Activated CD8-positive, alpha-beta T cell treated with anti-CD3 and anti-CD28 coated beads, Interleukin-2, amount 10 ng/mL, durations not matched to agents 7 days and 5 days (primary cell): ENCODE measurements around the gene SKIL. TPM values are rescaled to one million over a fixed set of nuclear protein-coding genes. Genes with fewer than 3 reads are reported as not detected.

Experiments
- ATAC-seq: fragments of 150-1000 bp; cut with Tn5 transposase; one replicate; pipeline ENCODE4 v1.10.0; 2021; ENCODE audit warnings: moderate library complexity
- CTCF ChIA-PET: fragments of 350-600 bp; sonication (Branson Sonifier 250); formaldehyde crosslinking; loops from one replicate; lab custom pipeline; 2021; ENCODE audit warnings: antibody characterized with exemption; lab: Charles Lee
- POLR2A ChIA-PET: fragments of 350-600 bp; sonication (Branson Sonifier 250); formaldehyde crosslinking; loops from one replicate; lab custom pipeline; 2021; ENCODE audit warnings: antibody characterized with exemption; lab: Charles Lee
- DNase-seq: peaks from one replicate; pipeline ENCODE4 v3.0.0-alpha.2; 2020
- H3K27ac Mint-ChIP-seq: one replicate; pipeline ENCODE4 v1.8.0; 2021; ENCODE audit warnings: mild to moderate bottlenecking, mixed read lengths
- H3K27me3 Mint-ChIP-seq: one replicate; pipeline ENCODE4 v1.8.0; 2021; ENCODE audit warnings: low read depth, mixed read lengths
- H3K36me3 Mint-ChIP-seq: one replicate; pipeline ENCODE4 v1.8.0; 2021; ENCODE audit warnings: low read depth, mixed read lengths
- H3K4me1 Mint-ChIP-seq: one replicate; pipeline ENCODE4 v1.8.0; 2021; ENCODE audit warnings: low read depth, mixed read lengths
- H3K4me3 Mint-ChIP-seq: one replicate; pipeline ENCODE4 v1.8.0; 2021; ENCODE audit warnings: mild to moderate bottlenecking, mixed read lengths
- H3K9me3 Mint-ChIP-seq: one replicate; pipeline ENCODE4 v1.8.0; 2022; ENCODE audit warnings: mixed read lengths; ENCODE audit not compliant: insufficient read depth
- total RNA-seq, 2 experiments: library from RNA; stranded (reverse); gene quantifications; one replicate each; pipeline ENCODE4 v1.2.3, GENCODE V29; 2021

The SKIL gene
- total RNA-seq, 2 experiments from 2014 or later: 6.7 to 6.9 TPM

DNA sequence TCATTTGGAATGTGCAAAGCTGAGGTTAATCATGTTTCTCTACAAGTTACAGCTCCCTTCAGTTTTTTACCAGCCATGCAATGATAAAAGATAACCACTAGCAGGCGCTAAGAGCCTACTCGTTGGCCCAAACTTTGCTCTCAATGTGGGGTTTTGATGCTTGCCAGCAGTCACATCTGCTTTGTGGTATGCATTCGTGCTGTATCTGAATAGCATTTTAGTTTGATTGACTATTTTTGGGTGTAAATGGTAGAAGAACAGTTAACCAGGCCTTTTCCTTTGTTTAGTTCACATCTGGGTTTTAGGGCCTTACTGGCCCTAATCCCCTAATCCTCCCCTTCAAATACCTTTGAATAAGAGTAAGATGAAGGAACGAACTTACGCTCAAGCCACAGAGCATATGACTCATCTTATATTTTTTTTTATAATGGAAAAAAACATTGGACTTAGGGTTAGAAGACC, 56.7 kb downstream of the SKIL start:
- POLR2A ChIA-PET: interaction anchor here (1.0 kb wide), 1 partner anchor 17 kb away, joined by 3 read pairs; no protein-coding TSS in a partner anchor
- H3K4me1 Mint-ChIP-seq: peaks cover 7% of the 10 kb centered on the region
- DNase-seq: peak; percentile 53
- H3K27me3 Mint-ChIP-seq: peaks cover 27% of the 10 kb centered on the region
- peak; percentile 63 for ATAC-seq
- no peak overlapping the region for H3K27ac Mint-ChIP-seq
- peaks cover 2% of the 10 kb centered on the region for H3K36me3 Mint-ChIP-seq
- CTCF ChIA-PET: interaction anchor here (0.6 to 10.2 kb wide), 55 partner anchors 10 to 668 kb away, joined by 3 to 138 read pairs (median 4); partner anchors contain the start of genes EIF5A2 and RPL22L1
- H3K9me3 Mint-ChIP-seq: no peaks in the 10 kb centered on the region
- H3K4me3 Mint-ChIP-seq: no peak overlapping the region

DNA sequence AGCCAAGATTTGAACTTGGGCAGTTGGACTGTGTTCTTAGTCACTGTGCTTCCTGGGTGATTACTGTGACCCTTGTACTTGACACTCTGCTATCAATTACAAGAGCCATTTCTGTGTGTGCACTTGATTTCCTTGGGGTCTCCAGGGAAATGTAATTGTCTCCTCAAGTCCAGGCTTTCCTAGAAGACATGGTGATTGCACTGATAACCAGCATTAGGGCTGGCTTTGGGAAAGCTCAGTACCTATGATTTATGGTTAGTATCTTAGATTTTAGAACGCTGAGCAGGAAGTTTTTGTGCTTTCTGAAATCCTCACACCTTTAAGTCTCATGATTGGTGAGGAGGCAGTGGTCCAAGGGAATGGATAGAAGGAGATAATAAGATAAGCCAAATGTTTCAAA, 59.6 kb downstream of the SKIL start:
- H3K36me3 Mint-ChIP-seq: peaks cover 2% of the 10 kb centered on the region
- CTCF ChIA-PET: interaction anchor here (1.6 to 10.2 kb wide), 2 partner anchors 82 to 395 kb away, joined by 6 to 138 read pairs; no protein-coding TSS in a partner anchor
- no peak overlapping the region for H3K27ac Mint-ChIP-seq
- ATAC-seq (no peak), DNase-seq (no peak)
- H3K4me3 Mint-ChIP-seq: no peak overlapping the region
- H3K4me1 Mint-ChIP-seq: peaks cover 12% of the 10 kb centered on the region
- POLR2A ChIA-PET: no interaction called here
- no peaks in the 10 kb centered on the region for H3K9me3 Mint-ChIP-seq
- peaks cover 40% of the 10 kb centered on the region for H3K27me3 Mint-ChIP-seq

DNA sequence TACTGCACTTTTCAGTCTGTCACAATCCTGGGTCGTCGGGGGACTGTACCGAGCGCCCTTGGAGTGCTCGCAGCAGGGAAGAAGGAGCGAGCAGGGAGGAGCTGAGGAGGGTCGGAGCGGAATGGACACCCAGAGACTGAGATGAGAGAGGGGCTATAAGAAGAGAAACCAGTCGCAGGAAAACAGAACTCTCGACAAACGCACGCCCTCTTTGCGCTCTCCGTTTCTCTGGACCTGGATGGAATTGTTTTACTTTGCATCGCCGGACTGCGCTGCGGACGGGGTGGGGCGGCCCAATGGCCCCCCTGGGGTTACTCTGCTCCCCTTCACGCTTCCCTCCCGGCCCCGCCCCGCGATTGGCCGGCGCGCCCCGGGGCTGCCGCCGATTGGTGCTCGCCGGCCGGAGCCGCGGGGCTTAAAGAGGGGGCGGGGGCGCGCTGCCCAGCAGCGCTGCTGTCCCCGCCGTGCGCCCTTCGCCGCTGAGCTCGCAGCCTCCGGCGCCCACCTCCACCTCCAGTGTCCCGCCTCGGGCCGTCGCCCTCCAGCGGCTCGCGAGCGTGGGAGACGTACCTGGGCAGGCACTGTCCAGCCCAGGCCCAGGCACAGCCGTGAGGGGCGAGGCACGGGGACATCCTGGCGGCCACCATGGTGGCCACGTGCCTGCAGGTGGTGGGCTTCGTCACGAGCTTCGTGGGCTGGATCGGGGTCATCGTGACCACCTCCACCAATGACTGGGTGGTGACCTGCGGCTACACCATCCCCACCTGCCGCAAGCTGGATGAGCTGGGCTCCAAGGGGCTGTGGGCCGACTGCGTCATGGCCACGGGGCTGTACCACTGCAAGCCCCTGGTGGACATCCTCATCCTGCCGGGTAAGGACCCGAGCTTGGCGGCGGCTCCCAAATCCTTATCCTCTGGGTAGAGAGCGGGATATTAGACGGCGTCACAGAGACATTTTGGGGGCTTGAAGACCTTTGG, 61.2 kb downstream of the SKIL start, which contains the start of gene CLDN11:
Gene CLDN11 (plus strand): TSS at position 447 of the 977 bp plus-strand sequence. CDS start 199 bp downstream, at position 646.
- Mint-ChIP-seq H3K4me3 (peak within 1 kb of the TSS; percentile 62), H3K9me3 (no peaks in the 10 kb centered on the region), H3K36me3 (peaks cover 2% of the 10 kb centered on the region), H3K4me1 (peaks cover 12% of the 10 kb centered on the region), H3K27ac (no peak within 1 kb of the TSS), H3K27me3 (peaks cover 40% of the 10 kb centered on the region)
- ChIA-PET CTCF (interaction anchor here (0.8 to 10.2 kb wide), 3 partner anchors 17 to 393 kb away, joined by 3 to 138 read pairs (median 3); no protein-coding TSS in a partner anchor), POLR2A (no interaction called here)
- ATAC-seq (peak; percentile 48), DNase-seq (no peak)

DNA sequence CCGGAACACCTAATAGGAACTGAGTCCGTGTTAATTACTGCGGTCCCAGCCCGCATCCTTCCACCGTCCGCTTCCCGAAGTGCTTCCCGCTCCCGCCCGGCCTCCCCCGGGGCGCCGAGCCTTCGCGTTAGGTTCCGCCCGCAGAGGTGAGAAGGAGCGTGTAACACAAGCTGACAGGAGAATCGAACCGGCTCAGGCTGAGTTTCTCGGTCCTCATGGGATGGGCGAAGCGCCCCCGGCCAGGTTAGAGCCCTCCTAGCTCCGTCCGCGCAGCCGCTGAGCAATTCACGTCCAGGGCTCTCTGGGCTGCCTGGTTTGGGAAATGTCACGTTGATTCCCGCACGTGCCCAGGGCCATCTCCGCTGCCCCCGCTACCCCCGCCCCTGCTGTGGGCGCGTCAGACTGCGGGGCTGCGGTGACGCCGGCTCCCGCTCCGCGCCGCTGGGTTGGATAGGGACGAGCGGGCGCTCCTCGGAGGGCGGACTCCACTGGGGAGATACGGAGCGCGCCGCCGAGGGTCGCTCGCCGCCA, 62.1 kb downstream of the SKIL start:
- Mint-ChIP-seq H3K9me3 (no peaks in the 10 kb centered on the region), H3K27me3 (peaks cover 42% of the 10 kb centered on the region), H3K4me3 (no peak overlapping the region), H3K36me3 (peaks cover 2% of the 10 kb centered on the region), H3K4me1 (peaks cover 12% of the 10 kb centered on the region), H3K27ac (no peak overlapping the region)
- ChIA-PET POLR2A (no interaction called here), CTCF (interaction anchor here (1.0 to 10.2 kb wide), 2 partner anchors 80 to 392 kb away, joined by 3 to 138 read pairs; no protein-coding TSS in a partner anchor)
- ATAC-seq: peak; percentile 18
- DNase-seq: no peak

DNA sequence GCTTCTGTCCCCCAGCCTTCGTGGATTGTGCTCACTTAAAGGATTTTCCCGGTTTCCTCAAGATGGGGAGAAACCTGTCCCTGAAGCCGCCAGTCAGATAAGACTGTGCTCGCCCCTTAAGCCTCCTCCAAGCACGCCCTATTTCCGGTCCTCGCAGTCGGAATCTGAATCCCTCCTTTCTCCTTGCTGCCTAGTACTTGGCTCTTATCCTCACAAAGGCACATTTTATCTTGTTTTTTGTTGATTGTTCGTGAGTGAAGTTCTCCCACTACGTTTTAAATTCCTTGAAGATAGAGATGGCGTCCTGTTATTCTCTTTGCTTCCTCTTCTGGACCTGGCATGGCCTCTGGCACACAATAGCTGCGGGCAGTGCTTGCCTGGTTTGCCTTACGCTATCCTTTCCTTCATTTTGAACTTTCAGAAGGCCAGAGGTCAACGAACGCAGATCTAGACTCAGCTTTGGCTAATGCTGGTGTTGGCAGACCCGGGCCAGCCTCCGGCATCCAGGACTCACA, 62.8 kb downstream of the SKIL start:
- DNase-seq: no peak
- H3K27me3 Mint-ChIP-seq: peaks cover 41% of the 10 kb centered on the region
- ATAC-seq: no peak
- H3K27ac Mint-ChIP-seq: no peak overlapping the region
- no peak overlapping the region for H3K4me3 Mint-ChIP-seq
- CTCF ChIA-PET: no interaction called here
- peaks cover 2% of the 10 kb centered on the region for H3K36me3 Mint-ChIP-seq
- POLR2A ChIA-PET: no interaction called here
- no peaks in the 10 kb centered on the region for H3K9me3 Mint-ChIP-seq
- H3K4me1 Mint-ChIP-seq: peaks cover 12% of the 10 kb centered on the region

DNA sequence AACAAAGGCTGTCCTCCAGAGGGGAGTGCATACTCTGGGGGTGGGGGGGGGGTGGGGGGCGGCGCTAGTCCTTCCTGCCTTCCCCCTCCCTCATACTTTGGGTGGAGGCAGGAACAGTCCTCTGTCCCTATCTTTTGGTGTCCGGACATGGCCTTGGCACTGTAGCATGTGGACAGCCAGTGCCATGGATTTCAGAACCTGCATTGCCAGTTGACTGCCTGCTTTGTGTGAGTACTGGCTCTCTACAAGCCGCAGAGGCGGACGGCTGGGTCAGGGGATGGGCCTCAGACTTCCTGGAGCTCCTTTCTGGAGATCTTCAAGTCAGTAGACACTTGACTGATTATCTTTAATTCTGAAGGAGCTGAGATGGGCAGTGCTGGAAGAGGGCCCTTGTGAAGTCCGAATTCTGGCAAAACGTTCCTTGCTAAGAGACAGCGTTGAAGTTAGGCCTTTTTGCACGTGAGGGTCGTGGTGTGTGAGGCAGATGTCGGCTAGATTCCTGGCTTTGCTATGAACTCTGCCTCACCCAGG, 63.7 kb downstream of the SKIL start:
- Mint-ChIP-seq H3K36me3 (peaks cover 2% of the 10 kb centered on the region), H3K27me3 (peaks cover 38% of the 10 kb centered on the region), H3K9me3 (no peaks in the 10 kb centered on the region), H3K27ac (no peak overlapping the region), H3K4me1 (peaks cover 15% of the 10 kb centered on the region), H3K4me3 (no peak overlapping the region)
- DNase-seq: no peak
- POLR2A ChIA-PET: no interaction called here
- CTCF ChIA-PET: interaction anchor here (0.7 kb wide), 1 partner anchor 163 kb away, joined by 3 read pairs; no protein-coding TSS in a partner anchor
- ATAC-seq: no peak

DNA sequence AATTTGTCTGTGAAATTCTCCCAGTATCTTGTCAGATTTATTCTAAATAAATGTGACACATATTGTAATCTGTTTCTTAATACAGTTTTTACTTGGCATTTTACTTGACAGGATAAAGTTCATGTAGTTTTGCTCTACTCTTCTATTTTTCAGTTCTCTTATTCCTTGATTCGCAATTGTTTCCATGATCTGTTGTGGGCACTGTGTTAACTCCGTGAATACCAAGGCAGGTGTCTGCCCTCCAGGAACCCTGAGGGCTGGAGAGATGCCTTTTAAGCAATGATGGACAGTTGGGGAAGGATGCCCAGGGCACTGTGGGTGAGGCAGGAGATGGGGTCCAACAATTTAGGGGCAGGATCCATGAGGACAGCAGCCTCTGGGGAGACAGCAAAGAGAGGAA, 64.2 kb downstream of the SKIL start:
- CTCF ChIA-PET: no interaction called here
- no peak for DNase-seq
- Mint-ChIP-seq H3K36me3 (peaks cover 2% of the 10 kb centered on the region), H3K4me1 (peaks cover 18% of the 10 kb centered on the region), H3K27ac (no peak overlapping the region), H3K4me3 (no peak overlapping the region), H3K27me3 (peaks cover 35% of the 10 kb centered on the region), H3K9me3 (no peaks in the 10 kb centered on the region)
- no peak for ATAC-seq
- POLR2A ChIA-PET: no interaction called here

DNA sequence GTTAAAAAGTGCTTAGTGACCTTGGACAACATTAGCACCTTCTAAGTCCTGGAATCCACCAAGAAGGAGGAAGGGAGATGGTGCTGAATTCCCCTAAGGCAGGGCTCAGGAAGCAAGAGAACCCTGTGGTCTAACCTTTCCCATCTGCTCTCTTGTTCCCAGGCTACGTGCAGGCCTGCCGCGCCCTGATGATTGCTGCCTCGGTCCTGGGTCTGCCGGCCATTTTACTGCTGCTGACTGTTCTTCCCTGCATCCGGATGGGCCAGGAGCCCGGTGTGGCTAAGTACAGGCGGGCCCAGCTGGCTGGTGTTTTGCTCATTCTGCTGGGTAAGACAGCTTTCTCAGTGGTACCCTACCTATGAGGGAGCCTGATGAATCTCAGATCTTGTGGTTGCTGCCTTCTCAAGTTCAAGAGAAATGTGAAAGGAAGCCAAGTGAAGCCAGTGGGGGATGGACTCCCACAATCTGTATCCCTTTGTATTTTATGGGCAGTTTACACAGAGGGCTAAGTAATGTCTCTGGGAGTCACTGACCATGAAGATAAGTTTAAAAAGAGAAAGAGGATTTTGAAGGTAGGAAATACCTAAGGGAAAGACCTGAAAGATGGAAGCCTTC, 65.6 kb downstream of the SKIL start:
- Mint-ChIP-seq H3K4me1 (peaks cover 19% of the 10 kb centered on the region), H3K27me3 (peaks cover 24% of the 10 kb centered on the region), H3K36me3 (peaks cover 2% of the 10 kb centered on the region), H3K9me3 (no peaks in the 10 kb centered on the region), H3K4me3 (no peak overlapping the region), H3K27ac (no peak overlapping the region)
- ATAC-seq (no peak), DNase-seq (no peak)
- ChIA-PET POLR2A (no interaction called here), CTCF (no interaction called here)

DNA sequence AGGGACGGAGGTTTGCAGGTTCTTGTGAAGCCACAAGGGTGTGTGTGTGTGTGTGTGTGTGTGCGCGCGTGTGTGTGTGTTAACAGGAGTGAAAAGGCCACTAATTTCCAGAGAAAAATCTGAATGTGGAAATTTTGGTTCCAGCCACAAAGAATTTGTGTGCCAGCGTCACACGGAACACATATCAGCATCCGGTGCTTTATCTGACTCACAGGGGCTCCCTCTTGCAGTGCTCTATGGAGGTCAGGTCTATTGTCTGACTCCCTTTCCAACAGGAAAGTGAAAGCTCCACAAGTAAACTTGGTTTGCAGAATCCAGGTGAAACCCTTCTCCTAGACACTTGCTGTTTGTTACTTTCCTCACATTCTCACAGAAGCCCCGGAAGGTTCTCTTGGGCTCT, 67.4 kb downstream of the SKIL start:
- H3K27ac Mint-ChIP-seq: no peak overlapping the region
- ChIA-PET POLR2A (no interaction called here), CTCF (interaction anchor here (1.2 to 1.3 kb wide), 2 partner anchors 11 to 34 kb away, joined by 3 to 9 read pairs; no protein-coding TSS in a partner anchor)
- peaks cover 20% of the 10 kb centered on the region for H3K27me3 Mint-ChIP-seq
- no peak overlapping the region for H3K4me3 Mint-ChIP-seq
- peaks cover 27% of the 10 kb centered on the region for H3K4me1 Mint-ChIP-seq
- ATAC-seq: no peak
- no peaks in the 10 kb centered on the region for H3K9me3 Mint-ChIP-seq
- no peak for DNase-seq
- H3K36me3 Mint-ChIP-seq: no peaks in the 10 kb centered on the region

DNA sequence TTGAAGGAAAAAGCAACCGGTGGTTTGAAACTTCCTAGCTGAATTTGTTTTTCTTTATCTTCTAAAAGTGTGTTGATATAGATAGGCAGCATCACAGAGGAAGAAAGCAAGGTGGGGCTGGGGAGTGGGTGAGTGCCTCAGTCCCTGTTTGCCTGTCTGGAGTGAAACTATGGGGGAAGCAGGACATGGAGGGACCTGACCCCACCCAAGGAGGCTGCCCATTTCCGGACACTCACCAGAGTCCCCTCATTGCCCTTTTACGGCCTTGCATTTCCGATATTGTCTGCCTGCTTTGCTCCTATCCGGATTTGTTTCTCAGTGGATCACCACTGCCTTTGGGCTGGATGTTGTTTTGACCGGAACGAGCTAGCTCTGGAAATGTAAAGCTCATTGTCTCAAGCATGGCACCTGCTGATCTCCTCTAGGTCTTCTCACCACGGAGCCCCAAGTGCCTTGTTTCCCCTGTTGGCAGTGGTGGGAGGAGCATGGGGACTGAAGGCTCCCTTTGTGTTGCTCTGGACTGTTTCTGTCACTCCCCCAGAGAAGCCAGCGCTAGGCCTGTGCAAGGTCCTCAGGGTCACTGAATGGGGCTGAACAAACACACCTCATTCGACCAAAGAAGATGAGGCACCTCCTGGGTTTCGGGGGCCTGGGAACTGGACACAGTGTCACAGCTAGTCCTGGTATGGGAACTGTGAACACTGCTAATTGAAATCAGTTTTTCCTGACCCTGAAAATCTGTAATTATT, 68.2 kb downstream of the SKIL start:
- H3K4me3 Mint-ChIP-seq: no peak overlapping the region
- CTCF ChIA-PET: interaction anchor here (0.6 to 1.2 kb wide), 2 partner anchors 34 to 63 kb away, joined by 3 read pairs; no protein-coding TSS in a partner anchor
- DNase-seq (no peak), ATAC-seq (no peak)
- no peaks in the 10 kb centered on the region for H3K36me3 Mint-ChIP-seq
- H3K4me1 Mint-ChIP-seq: peaks cover 24% of the 10 kb centered on the region
- H3K27ac Mint-ChIP-seq: no peak overlapping the region
- POLR2A ChIA-PET: no interaction called here
- no peaks in the 10 kb centered on the region for H3K9me3 Mint-ChIP-seq
- peaks cover 14% of the 10 kb centered on the region for H3K27me3 Mint-ChIP-seq
